Keratinocyte (primary cell): ENCODE data around the gene SYNPR. TPM values are rescaled to one million over a fixed set of nuclear protein-coding genes. Genes with fewer than 3 reads are reported as not detected.

Source experiments
- DNase-seq: peaks from one replicate; pipeline ENCODE4 v3.0.0-alpha.2; 2011; ENCODE audit warnings: low read depth, missing footprints, low spot score
- FAIRE-seq: peaks from 2 replicates; lab custom pipeline; 2011; peaks lifted over from hg19 to GRCh38; lab: Jason Lieb, UNC
- H2AFZ ChIP-seq: 2 replicates; pipeline ENCODE4 v1.6.0; 2012; ENCODE audit warnings: low read length, control low read depth, inconsistent platforms; ENCODE audit not compliant: control insufficient read depth
- H3K27ac ChIP-seq: 2 replicates; pipeline ENCODE4 v1.5.1; 2011; ENCODE audit warnings: low read length; ENCODE audit not compliant: control insufficient read depth, insufficient read depth
- H3K27me3 ChIP-seq: 3 replicates; pipeline ENCODE4 v1.6.0; 2011; ENCODE audit warnings: low read length; ENCODE audit not compliant: control insufficient read depth, insufficient read depth; ENCODE audit errors: extremely low read depth
- H3K36me3 ChIP-seq, 2 experiments: 2 replicates in 1 of 2; 3 replicates in 1 of 2; pipeline ENCODE4 v1.5.1; 2011; ENCODE audit warnings: low read length in 2 of 2, mild to moderate bottlenecking in 1 of 2; ENCODE audit not compliant: control insufficient read depth in 2 of 2, insufficient read depth in 2 of 2; ENCODE audit errors: extremely low read depth in 1 of 2
- H3K4me1 ChIP-seq: 3 replicates; pipeline ENCODE4 v1.5.1; 2011; ENCODE audit warnings: low read length; ENCODE audit not compliant: control insufficient read depth, insufficient read depth; ENCODE audit errors: extremely low read depth
- H3K4me2 ChIP-seq: 3 replicates; pipeline ENCODE4 v1.6.0; 2011; ENCODE audit warnings: low read depth, low read length; ENCODE audit not compliant: control insufficient read depth, insufficient read depth; ENCODE audit errors: extremely low read depth
- H3K4me3 ChIP-seq, 3 experiments: fragments of 200-600 bp in 1 of 3; sonication (generic) in 1 of 3; 2 replicates in 2 of 3; 3 replicates in 1 of 3; pipeline ENCODE4 v1.5.1; 2011 to 2016; ENCODE audit warnings: low read length in 3 of 3, mild to moderate bottlenecking in 3 of 3, control low read depth in 2 of 3, inconsistent platforms in 1 of 3, low read depth in 1 of 3, mixed read lengths in 1 of 3, mixed run types in 1 of 3, moderate library complexity in 1 of 3; ENCODE audit not compliant: control insufficient read depth in 2 of 3, insufficient read depth in 2 of 3; ENCODE audit errors: extremely low read depth in 1 of 3
- H3K79me2 ChIP-seq: 2 replicates; pipeline ENCODE4 v1.6.0; 2012; ENCODE audit warnings: low read length; ENCODE audit not compliant: control insufficient read depth, insufficient read depth
- H3K9ac ChIP-seq: 3 replicates; pipeline ENCODE4 v1.6.0; 2011; ENCODE audit warnings: low read length; ENCODE audit not compliant: control insufficient read depth, insufficient read depth; ENCODE audit errors: extremely low read depth
- H3K9me1 ChIP-seq: 3 replicates; pipeline ENCODE4 v1.6.0; 2011; ENCODE audit warnings: low read length; ENCODE audit not compliant: control insufficient read depth, insufficient read depth; ENCODE audit errors: extremely low read depth
- H3K9me3 ChIP-seq: 2 replicates; pipeline ENCODE4 v1.5.1; 2012; ENCODE audit warnings: low read depth, low read length; ENCODE audit not compliant: control insufficient read depth
- H4K20me1 ChIP-seq: 3 replicates; pipeline ENCODE4 v1.6.0; 2011; ENCODE audit warnings: low read length; ENCODE audit not compliant: control insufficient read depth, insufficient read depth; ENCODE audit errors: extremely low read depth
- CTCF ChIP-seq, 3 experiments: IDR thresholded peaks in 1 of 3; conservative IDR thresholded peaks in 1 of 3; optimal IDR thresholded peaks in 1 of 3; 2 replicates in 2 of 3; 3 replicates in 1 of 3; pipeline versions ENCODE3 to v1.5.1; 2011; ENCODE audit warnings: low read length in 3 of 3, mild to moderate bottlenecking in 3 of 3, moderate library complexity in 2 of 3, control low read depth in 1 of 3, inconsistent platforms in 1 of 3; ENCODE audit not compliant: insufficient read depth in 2 of 3; ENCODE audit errors: extremely low read depth in 1 of 3
- EZH2 ChIP-seq: IDR thresholded peaks from one replicate; pipeline ENCODE4 v1.6.1; 2012; ENCODE audit warnings: inconsistent platforms, mild to moderate bottlenecking, low read length, moderate library complexity
- dilution Hi-C: fragments of 300-500 bp; cut with MboI; formaldehyde crosslinking; loops from one replicate; pipeline ENCODE4 v1.7.0; 2020; ENCODE audit warnings: low sequenced_read_pairs; ENCODE audit not compliant: extremely low pct_ligation_motif_present
- polyA plus RNA-seq, 5 experiments: library from polyadenylated mRNA; depleted of rRNA in 3 of 5; stranded (reverse) in 3 of 5; stranded (forward) in 1 of 5; unstranded in 1 of 5; fragments of >200 nt; gene quantifications; 1 replicate in 1 of 5; 2 replicates in 3 of 5; 3 replicates in 1 of 5; pipeline versions ENCODE4 v1.2.1 to v1.2.3, GENCODE V29; 2011 to 2012; ENCODE audit warnings: missing spikeins in 2 of 5, low read depth in 1 of 5, low replicate concordance in 1 of 5

Gene SYNPR
- polyA plus RNA-seq, 1 donor (not counting 4 experiments of a cell fraction or from before 2014, with no cell fraction given) = not detected

- no peak overlapping the region for H3K27ac ChIP-seq
Measured at GRCh38 chr3:63344661-63345060, 66.6 kb downstream of the SYNPR start.

GRCh38 chr3:63349583-63350573 is 71.8 kb downstream of the SYNPR start:
- peaks cover 1% of the 10 kb centered on the region for H3K4me1 ChIP-seq
- no peak overlapping the region for H3K27ac ChIP-seq
- no peaks in the 10 kb centered on the region for H3K9me3 ChIP-seq
- peak; percentile 66 to 77 (median 74) for TF ChIP-seq CTCF (optimal IDR thresholded peaks at IDR 0.05 in 1 of 3, IDR thresholded peaks at IDR 0.05 in 1 of 3, conservative IDR thresholded peaks at IDR 0.05 in 1 of 3; ENCODE audit: extremely low read depth in 1 of 3, insufficient read depth in 2 of 3, low read length in 3 of 3)
- TF ChIP-seq EZH2 = no peak
- no peaks in the 10 kb centered on the region for H3K9me1 ChIP-seq
- H3K9ac ChIP-seq = no peak overlapping the region
- H3K4me2 ChIP-seq = peak overlapping the region; percentile 25
- H3K79me2 ChIP-seq = no peaks in the 10 kb centered on the region
- dilution Hi-C loops = no loop called here
- H3K36me3 ChIP-seq = no peaks in the 10 kb centered on the region
- no peak overlapping the region for H3K4me3 ChIP-seq
- H4K20me1 ChIP-seq = no peaks in the 10 kb centered on the region
- no peak overlapping the region for H2AFZ ChIP-seq
- no peaks in the 10 kb centered on the region for H3K27me3 ChIP-seq
- DNase-seq = peak; percentile 17
- FAIRE-seq = peak; percentile 70

More at GRCh38 chr3:63344661-63345060, 66.6 kb downstream of the SYNPR start:
- no peak for FAIRE-seq
- dilution Hi-C loops = no loop called here
- H3K27me3 ChIP-seq = no peaks in the 10 kb centered on the region
- DNase-seq = no peak
- no peak overlapping the region for H3K4me2 ChIP-seq
- H3K4me1 ChIP-seq = peaks cover 18% of the 10 kb centered on the region
- no peaks in the 10 kb centered on the region for H4K20me1 ChIP-seq
- TF ChIP-seq CTCF (optimal IDR thresholded peaks at IDR 0.05 in 1 of 3, IDR thresholded peaks at IDR 0.05 in 1 of 3, conservative IDR thresholded peaks at IDR 0.05 in 1 of 3; ENCODE audit: extremely low read depth in 1 of 3, insufficient read depth in 2 of 3, low read length in 3 of 3) (no peak), EZH2 (no peak)
- no peak overlapping the region for H3K9ac ChIP-seq
- no peak overlapping the region for H2AFZ ChIP-seq
- H3K79me2 ChIP-seq = no peaks in the 10 kb centered on the region
- H3K4me3 ChIP-seq = no peak overlapping the region
- no peaks in the 10 kb centered on the region for H3K9me1 ChIP-seq
- no peaks in the 10 kb centered on the region for H3K36me3 ChIP-seq
- no peaks in the 10 kb centered on the region for H3K9me3 ChIP-seq
